HG03095 (cell line): ENCODE data around the gene LRRC25.
"Not testable (repeated sequence)": the region's sequence is repeated elsewhere in the genome, so short reads cannot be mapped to it uniquely, and the experiment has no call there.

Experiments used
- ATAC-seq: cut with Tn5 transposase; IDR thresholded peaks from one replicate; pipeline ENCODE4 v1.9.1; 2021; ENCODE audit warnings: moderate library complexity; ENCODE audit not compliant: unreplicated experiment

The LRRC25 gene

DNA sequence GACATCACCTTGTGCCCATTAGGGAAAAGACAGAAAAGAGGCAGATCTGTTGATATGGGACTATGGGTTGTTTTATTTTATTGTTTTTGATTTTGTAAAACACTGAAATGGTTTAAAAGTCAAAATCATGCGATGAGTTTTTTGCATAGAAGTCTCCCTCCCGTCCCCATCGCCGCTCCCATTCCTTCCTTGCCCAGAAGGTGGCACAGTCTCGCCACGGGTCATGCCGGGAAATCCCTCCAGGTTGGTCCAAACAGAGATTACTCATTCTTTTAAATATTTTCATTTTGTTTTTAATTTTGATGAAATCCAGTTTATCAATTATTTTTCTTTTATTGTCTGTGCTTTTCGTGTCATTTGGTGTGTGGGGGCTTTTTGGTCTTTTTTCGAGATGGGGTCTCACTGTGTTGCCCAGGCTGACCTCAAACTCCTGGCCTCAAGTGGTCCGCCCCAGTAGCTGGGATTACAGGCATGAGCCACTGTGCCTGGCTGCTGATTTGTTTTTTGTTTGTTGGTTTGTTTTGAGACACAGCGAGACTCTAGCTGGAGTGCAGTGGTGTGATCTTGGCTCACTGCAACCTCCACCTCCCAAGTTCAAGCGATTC is 47.8 kb downstream of the LRRC25 start:
- no peak for ATAC-seq

DNA sequence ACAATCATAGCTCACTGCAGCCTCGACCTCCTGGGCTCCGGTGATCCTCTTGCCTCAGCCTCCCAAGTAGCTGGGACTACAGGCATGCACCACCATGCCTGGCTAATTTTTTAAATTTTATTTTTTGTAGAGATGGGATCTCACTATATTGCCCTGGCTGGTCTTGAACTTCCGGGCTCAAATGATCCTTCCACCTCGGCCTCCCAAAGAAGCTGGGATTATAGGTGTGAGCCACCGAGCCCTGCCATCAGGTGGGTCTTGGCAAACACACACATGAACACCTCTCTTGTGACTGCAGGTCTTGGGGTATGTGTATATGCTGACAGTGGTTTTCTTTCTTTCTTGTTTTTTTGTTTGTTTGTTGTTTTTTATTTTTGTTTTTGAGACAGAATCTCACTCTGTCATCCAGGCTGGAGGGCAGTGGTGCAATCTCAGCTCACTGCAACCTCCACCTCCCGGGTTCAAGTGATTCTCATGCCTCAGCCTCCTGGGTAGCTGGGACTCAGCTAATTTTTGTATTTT is 48.5 kb downstream of the LRRC25 start:
- not testable (repeated sequence) for ATAC-seq

GRCh38 chr19:18348171-18348570 is 49.3 kb downstream of the LRRC25 start:
- ATAC-seq, result no peak

- no peak for ATAC-seq
Measured at GRCh38 chr19:18346091-18346490, 51.3 kb downstream of the LRRC25 start.

- no peak for ATAC-seq
Measured at GRCh38 chr19:18345296-18345695, 52.1 kb downstream of the LRRC25 start.

- ATAC-seq, result no peak
Measured at GRCh38 chr19:18344582-18344950, 52.9 kb downstream of the LRRC25 start.

DNA sequence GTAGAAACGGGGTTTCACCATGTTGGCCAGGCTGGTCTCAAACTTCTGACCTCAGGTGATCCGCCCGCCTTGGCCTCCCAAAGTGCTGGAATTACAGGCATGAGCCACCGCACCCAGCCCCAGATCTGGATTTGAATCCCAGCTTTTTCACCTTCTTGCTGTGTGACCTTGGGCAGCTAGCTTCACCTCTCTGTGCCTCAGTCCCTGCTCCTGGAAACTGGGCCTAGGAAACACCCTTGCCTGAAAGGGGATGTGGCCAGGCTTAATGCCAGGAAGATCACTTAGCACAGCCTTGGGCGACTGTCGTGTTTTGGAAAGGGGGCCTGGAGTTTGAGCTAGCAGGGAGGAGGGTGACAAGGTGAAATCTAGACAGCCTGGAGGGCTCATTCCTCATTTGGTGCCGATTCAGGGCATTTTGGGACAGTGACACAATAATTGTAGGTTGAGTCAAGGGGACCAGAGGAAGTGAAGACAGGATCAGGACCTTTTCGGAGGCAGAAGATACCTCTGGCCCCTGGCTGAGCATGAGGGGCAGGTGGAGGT is 55.3 kb downstream of the LRRC25 start:
- ATAC-seq, result no peak
